ACHN (cell line): ENCODE results near the gene TEX26.

Experiments used
- DNase-seq: peaks from one replicate; pipeline ENCODE4 v3.0.0-alpha.2; 2015
- in situ Hi-C: cut with HindIII; loops from 2 replicates; pipeline ENCODE4 v1.10.0; 2017; ENCODE audit warnings: low sequenced_read_pairs, low pct_ligation_motif_present, low pct_unique_long_range_greater_than_20kb

Gene TEX26

DNA sequence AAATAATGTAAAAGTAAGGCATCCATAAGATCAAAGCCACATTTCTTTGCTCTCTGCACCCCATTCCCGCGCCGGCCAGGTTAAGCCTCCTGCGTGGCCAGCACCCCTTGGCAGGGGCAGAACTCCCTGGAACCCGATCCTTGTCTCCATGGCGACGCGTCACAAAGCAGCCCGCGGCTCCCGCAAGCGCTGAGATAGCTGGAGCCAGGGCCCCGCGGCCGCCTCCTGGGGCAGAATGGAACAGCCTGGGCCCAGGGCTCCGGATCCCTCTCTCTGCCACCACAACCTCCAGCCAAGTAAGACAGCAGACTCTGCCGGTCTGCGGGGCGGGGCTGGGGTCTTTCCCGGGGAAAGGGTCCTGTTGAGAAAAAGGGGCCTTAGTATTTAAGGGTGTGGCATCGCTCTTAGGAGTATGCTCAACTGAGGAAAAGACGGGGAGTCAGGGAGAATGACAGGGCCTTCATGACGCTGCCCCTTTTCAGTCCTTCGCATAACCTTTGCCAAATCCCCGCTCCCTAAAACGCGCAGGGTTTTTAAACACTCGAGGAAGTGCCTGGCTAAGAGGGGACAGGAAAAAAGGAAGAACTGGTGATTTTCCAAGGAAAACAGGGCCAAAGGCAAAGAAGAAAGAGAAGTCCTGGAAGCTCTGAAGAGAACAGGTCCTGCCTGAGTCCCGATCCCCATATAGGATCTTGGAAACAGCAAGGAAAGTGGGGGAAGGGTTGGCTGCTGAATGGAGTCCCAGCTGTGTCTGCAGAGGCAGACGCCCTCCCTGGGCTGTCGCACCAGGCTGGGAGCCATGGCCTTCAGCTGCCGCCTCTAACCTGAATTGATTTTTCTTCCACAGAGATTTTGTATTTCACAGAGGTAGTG is at the start of gene TEX26:
Gene TEX26, plus strand, starts transcription at position 176 of the 873 bp plus-strand sequence. Its CDS starts 60 bp downstream, at position 236.
- in situ Hi-C loops: no loop called here
- DNase-seq: no peak

DNA sequence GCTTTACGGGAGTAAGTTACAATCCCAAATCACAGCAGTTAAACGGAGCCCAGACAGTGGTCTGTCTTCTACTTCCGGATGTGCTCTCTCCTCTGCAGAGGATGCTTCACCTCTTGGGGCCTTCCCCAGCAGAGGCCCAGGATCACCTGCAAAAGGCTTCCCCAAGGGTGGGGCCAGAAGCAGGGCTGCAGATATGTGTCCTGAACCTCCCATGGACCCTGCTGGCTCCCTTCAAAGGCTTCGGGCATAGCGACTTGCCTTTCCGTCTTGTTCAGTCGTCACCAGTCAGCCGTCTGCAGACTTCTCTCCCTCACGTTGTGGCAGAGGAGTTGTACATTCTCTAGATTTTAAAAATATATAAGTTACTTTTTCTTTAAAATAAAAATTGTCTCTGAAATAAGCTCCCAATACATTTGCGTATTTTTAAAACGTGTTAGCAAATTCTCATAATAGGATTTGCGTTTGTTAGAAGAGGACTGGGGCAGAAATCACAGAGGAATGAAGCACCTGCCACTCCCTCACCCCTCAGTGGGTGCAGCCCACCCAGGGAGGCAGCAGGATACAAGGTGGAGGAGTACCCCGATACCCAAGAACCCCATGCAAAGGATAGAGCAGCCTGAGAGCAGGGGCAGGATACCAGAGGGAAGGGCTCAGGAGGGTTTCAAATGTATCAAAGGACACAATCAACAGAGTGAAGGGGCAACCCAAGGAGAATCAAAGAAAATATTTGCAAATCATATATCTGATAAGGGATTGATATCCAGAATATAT is 49.3 kb upstream of the TEX26 start:
- DNase-seq: no peak
- in situ Hi-C loops: no loop called here

DNA sequence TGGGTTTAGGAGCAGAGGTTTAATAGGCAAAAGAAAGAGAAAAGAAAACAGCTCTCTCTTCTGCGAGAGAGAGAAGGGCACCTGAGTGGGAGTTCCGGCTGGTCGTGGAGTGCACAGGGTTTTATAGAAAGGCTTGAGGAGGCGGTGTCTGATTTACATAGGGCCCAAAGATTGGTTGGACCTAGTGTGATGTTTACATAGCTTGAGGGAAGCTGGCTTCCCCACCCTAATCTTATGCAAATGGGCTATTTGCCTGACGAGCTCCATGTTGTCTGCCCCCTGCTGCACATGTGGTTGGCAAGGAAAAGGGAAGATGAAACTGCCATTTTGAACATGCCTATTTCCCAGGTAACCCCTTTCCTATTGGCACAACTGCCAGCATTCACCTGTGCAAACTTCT is 47.9 kb upstream of the TEX26 start:
- in situ Hi-C loops: no loop called here
- DNase-seq: no peak

DNA sequence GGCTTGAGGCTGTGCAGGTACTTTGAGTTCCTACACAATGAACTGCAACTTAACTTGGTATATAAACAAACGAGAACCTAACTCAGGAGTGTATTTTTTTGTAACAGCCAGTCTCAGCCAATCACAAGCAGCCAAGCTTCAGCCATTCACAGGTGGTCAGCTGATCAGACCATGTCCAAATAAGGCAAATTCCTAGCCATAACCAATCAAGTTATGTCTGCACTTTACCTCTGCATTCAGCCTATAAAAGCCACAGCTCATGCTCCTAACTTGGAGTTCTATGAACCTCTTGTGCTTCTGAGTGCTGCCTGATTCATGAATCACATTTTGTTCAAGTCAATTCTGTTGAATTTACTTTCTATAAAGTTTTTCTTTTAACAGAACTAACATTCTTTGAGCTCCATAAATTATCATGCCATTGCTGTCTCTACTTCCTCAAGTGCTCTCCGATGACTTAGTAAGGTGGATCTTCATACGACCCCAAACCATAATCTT is 43.2 kb upstream of the TEX26 start:
- no peak for DNase-seq
- in situ Hi-C loops: no loop called here

DNA sequence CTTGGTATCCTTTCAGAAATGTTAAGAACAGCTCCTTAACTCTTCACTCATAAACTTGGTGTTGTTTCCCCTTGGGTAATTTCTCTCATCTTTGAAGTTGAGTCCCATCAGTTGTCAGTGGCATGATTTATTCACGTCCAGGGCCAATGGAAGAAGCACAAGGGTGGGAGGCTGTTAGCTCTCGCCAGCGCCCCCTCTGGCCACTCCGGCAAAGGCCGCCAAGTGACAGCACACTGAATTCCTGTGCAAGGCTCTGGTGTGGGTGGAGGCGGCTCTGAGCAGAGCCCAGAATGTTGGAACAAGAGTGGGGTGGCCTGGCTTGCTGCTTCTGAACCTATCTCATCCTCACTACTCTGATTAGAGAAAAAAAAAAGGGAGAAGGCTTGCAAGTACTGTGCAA is 39.5 kb upstream of the TEX26 start:
- peak; percentile 37 for DNase-seq
- in situ Hi-C loops: no loop called here

DNA sequence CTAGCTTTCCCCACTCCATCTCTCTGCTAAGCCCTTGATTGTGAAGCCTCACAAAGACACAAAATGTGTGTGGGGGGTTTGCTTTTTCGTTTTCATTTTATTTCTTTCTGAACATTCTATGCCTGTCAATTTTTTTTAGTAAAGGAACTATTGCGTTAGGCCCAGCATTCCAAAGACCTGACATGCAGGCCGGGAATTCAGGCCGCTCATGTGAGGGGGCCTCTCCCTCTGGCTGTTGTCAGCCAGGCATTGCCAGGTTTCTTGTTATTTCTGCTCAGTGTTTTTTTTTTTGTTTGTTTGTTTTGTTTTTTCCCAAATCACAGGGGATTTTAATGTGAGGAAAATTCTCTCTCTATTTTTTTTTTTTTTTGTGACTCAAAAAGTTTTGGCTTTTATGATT is 36.7 kb upstream of the TEX26 start:
- no peak for DNase-seq
- in situ Hi-C loops: no loop called here

DNA sequence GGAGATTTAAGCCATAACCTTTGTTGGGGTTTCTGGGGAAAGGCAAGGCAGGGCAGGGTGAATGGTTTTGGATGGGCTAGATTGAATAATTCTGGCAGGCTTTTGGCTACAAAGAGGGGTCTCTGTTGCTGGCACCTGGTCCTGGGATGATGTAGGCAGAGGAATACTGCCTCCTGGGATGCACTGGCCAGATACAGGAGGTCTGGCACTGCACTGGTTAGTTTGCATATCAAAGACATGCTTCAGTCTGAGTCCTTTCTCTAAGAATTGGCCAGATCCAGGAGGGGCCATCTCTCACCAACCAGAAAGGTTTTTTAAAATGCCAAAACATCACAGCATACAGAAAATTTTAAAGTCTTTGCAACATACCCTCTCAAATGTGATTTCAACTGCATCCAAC is 34.4 kb upstream of the TEX26 start:
- in situ Hi-C loops: no loop called here
- DNase-seq: no peak

DNA sequence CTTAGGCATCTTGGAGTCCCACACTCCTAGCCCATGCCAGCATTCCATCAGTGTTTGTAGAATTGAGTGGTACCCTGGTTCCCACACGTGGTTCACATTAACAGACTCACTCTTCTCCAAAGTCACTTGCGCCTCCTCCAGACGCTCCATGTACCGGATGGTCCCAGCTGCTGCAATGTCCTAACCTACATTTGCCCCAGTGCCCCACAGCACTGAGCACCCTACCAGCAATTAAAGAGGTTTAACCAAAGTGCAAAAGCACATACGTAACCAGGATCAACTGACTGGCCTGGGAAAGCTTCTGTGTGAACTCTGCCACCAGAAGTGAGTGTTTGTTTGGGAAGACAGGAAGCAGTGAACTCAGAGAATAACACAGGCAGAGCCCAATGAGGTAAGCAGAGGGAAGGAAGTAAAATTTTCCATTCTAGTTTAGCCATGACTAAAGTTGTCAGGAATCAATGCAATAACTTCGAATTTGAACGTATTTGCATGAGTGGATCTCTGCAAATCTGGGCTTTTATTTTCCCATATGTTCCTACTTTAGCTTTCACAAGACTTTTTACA is 33.7 kb upstream of the TEX26 start:
- DNase-seq: no peak
- in situ Hi-C loops: no loop called here

DNA sequence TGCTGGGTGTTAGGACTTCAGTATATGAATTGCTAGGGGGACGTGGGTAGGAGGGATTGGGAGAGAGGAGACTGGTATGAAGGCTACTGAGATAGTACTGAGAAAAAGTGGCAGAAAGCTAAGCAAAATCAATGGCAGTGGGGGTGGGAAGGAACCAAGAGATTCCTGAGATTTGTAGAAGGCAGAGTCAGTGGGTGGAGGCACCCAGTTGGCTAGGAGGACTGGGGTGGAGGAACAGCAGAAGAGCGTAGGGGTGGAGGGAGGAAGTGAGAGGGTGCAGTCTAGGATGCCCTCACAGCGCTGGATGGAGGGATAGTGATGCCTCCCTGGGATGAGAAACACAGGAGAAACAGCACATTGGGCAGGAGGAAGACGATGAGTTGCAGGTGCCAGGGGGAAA is 32.0 kb upstream of the TEX26 start:
- in situ Hi-C loops: no loop called here
- no peak for DNase-seq

DNA sequence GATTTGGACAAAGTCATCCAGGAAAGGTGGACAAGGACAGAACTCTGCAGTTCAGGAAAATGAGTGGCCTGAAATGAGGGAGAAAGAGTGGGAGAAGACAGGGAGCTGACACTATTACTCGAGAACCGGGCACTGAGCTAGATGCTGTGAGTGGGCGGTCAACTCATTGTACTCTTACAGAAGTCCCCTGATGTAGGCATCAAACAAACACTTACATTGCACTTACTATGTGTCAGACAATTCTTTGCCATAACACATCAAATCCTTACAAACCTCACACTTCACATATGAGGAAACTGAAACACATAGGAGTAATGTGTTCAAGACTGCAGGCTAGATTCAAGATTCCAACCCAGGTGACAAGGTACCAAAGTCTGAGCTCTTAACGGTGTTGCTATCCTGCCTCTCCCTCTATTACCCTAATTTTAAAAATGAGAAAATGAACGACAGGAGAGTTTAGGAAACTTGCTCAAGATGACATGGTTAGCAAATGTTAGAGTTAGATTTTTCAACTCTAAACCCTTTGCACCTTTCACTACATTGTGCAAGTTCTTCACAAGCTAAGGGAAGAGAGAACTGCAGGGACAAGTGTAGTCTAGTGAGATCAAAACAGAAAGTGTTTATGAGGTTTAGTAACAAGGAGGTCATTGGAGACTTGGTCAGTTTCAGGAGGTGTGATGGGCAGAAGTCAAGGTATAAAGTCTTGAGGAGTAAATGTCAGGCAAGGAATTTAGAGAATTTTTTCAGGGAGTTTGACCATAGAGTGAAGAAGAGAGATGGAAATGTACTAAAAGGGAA is 31.3 kb upstream of the TEX26 start:
- DNase-seq: no peak
- in situ Hi-C loops: no loop called here

DNA sequence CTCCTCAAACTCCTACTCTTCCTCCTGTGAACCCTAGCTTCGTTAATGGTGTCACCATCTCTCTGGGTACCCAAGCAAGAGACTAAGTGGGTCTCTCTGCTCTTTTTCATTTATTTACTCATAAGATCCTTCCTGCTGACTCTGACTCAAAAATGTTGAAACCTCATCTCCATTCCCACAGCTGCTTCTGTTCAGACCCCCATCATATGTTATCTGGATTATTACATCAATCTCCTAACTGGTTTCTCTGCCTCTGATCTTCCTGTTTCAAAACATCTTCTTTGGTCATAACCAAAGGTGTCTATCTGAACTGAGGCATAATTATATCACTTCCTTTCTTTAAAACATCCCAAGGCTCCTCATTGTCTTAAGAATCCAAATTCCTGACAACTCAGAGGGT is 28.4 kb upstream of the TEX26 start:
- in situ Hi-C loops: no loop called here

DNA sequence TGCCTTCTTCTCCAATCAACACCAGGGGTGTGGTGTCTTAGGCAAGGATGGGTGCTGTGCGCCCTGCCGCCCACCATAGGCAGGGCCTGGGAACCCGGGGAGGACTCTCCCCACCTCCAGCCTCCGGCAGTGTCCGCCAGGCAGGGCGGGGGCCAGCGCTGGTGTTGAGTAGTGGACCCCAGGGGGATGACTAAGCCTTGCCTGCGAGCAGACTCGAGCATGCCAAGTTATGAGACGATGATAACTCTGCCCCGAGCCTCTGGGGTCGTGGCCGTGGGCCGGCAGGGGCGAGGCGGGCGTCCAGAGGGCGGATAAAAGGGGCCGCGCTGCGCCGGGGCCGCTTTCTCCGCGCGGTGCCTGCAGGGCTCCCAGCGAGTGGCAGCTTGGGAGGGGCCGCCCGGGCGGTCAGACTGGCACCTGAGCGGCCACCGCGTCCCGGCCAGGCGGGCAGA is 26.5 kb upstream of the TEX26 start, which contains the start of gene MEDAG:
Gene MEDAG, plus strand, starts transcription at position 340 of the 452 bp plus-strand sequence. CDS start 245 bp downstream, outside the sequence.
- no peak for DNase-seq
- in situ Hi-C loops: no loop called here

More for the DNA sequence above, 28.4 kb upstream of the TEX26 start:
- DNase-seq: no peak

DNA sequence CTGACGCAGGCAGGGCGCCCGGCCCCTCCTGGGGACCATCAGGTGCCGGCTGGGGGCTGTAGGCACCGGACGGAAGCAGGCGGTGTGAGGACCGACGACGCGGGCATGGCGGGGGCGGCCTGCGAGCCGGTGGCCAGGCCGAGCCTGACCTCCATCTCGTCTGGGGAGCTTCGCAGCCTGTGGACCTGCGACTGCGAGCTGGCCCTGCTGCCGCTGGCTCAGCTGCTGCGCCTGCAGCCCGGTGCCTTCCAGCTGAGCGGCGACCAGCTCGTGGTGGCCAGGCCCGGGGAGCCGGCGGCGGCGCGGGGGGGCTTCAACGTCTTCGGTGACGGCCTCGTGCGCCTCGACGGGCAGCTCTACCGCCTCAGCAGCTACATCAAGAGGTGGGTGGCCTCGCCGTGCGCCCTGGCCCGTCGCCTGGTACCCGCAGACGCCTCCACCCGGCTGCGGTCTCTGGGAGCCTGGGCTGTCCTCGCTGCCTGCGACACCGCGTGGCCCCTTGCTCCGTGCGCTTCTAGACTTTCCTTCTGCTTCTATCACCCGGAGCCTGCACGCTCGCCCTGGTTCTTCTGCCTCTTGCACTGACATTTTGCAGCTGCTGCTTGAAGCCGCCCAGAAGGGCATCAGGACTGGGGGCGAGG is 25.9 kb upstream of the TEX26 start:
- in situ Hi-C loops: no loop called here
- DNase-seq: no peak

DNA sequence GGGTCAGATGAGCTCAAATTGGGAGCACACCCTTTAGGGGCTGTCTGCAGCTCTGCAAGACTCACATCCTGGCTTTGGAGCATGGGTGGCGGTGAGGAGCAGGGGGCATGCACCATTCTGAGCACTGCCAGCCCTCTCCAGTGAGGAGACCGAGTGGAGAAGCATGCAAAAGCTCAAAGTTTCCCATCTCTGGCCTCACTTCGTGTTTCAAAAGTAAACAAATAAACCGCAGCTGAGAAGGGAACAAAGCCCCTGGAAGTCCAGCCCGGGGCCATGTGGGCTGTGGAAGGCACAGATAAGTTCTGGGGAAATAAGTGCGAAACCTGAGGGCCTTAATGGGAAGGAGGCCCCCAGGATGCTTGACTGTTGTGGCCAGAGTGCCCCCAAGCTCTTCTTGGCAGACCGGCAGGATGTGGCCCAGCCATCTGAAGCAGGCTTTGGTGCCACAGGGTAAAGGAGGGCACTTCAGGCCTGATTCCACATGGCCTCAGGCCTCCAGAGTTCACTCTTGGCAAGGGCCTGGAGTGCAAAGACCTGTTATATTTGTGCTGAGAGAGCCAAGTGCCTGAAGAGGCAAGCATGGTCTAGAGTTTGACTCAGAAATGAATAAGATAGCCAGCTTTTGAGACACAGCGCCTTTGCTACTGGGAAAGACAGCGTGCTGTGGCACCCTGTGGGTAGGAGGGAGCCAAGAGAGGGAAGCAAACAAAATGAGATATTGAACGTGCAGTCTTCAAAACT is 25.2 kb upstream of the TEX26 start:
- in situ Hi-C loops: no loop called here
- no peak for DNase-seq

DNA sequence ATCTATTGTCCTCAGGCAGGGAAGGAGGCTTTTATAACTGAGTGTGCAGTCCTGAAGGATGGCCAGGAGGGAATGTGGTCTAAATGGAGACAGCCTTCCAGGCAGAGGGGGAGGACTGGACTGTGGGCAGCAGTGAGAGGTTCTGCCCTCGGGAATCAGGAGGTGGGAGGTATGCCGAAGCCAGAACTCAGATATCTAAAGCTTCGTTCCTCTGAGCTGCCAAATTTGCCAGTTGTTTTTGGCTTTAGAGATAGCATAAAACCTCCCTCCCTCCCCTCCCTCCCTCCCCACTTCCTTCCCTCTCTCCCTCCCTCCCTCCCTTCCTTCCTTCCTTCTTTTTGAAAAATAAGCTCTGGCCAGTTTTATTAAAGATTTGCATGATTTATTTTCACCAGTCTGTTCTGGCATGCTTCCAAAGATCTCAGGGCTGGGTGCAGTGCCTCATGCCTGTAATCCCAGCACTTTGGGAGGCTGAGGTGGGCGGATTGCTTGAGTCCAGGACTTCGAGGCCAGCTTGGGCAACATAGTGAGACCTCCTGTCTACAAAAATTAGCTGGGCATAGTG is 24.0 kb upstream of the TEX26 start:
- in situ Hi-C loops: no loop called here

DNA sequence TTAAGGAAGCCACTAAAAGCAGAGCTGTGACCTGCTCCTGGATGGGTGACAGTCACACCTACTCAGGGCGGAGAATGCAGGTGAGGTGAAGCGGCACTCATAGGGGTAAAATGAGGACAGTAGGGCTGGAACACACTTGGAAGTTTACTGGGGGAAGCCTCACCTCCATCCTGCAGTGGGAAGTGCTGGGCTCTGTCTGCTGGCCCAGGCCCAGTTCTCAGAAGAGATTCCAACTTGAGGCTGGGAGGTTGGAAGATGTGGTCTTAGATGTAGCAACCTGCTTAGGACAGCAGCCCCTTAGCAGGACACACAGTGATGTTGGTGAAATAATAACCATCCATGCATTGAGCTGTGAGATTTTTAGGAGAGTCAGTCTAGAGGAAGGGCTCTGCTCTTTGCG is 21.8 kb upstream of the TEX26 start:
- no peak for DNase-seq
- in situ Hi-C loops: no loop called here

More for the DNA sequence above, 24.0 kb upstream of the TEX26 start:
- no peak for DNase-seq
